ENCODE data around the gene CLIC4. TPM values are rescaled to one million over a fixed set of nuclear protein-coding genes. Genes with fewer than 3 reads are reported as not detected.

Gene CLIC4
- total RNA-seq, 1 donor from 2014 or later, result 325 TPM

DNA sequence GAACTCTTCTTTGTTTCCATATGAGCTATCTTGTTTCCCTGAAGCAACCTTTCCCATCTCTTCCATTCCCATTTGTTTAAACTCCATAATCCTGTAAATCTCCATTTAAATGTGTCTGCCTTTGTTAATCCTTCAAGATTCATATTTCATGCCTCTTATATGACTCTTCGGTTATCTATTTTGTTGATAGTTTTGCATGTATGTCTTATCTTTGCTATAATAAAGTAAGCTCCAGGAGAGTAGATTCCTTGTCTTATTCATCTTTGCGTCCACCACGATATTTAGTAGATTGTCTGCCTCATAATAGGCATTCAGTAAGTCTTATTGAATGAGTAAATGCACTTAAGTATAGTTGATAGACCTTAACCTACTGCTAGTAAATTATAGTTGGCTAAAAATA, 18.4 kb downstream of the CLIC4 start:
- Histone ChIP-seq H3K4me1 (peaks cover 90% of the 10 kb centered on the region), H3K9me3 (replicated peaks) (no peaks in the 10 kb centered on the region), H3K4me3 (no peak overlapping the region), H3K27me3 (ENCODE audit: low read depth) (no peaks in the 10 kb centered on the region), H3K27ac (replicated peaks) (peak overlapping the region; percentile 21), H3K36me3 (no peaks in the 10 kb centered on the region)
- intact Hi-C loops (cut with micrococcal nuclease), result no loop called here
- no peak for DNase-seq
- TF ChIP-seq, protein P1, sequence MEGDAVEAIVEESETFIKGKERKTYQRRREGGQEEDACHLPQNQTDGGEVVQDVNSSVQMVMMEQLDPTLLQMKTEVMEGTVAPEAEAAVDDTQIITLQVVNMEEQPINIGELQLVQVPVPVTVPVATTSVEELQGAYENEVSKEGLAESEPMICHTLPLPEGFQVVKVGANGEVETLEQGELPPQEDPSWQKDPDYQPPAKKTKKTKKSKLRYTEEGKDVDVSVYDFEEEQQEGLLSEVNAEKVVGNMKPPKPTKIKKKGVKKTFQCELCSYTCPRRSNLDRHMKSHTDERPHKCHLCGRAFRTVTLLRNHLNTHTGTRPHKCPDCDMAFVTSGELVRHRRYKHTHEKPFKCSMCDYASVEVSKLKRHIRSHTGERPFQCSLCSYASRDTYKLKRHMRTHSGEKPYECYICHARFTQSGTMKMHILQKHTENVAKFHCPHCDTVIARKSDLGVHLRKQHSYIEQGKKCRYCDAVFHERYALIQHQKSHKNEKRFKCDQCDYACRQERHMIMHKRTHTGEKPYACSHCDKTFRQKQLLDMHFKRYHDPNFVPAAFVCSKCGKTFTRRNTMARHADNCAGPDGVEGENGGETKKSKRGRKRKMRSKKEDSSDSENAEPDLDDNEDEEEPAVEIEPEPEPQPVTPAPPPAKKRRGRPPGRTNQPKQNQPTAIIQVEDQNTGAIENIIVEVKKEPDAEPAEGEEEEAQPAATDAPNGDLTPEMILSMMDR (IDR thresholded peaks at IDR 0.05; ENCODE audit: borderline replicate concordance), result no peak

DNA sequence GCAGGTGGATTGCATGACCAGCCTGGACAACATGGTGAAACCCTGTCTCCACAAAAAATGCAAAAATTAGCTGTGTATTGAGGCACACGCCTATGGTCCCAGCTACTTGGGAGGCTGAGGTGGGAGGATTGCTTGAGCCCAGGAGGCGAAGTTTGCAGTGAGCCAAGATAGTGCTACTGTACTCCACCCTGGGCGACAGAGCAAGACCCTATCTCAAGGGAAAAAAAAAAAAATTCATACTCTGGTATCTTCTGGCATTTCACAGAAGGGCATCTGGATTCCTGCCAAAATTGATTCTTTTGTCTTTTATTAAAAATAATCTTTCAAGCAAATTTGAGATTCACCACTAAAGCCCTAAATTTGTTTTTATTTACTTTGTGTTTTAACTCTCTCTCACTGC, 19.2 kb downstream of the CLIC4 start:
- H3K4me1 ChIP-seq, result peaks cover 90% of the 10 kb centered on the region
- H3K9me3 ChIP-seq (replicated peaks), result no peaks in the 10 kb centered on the region
- peak overlapping the region; percentile 64 for H3K27ac ChIP-seq (replicated peaks)
- H3K36me3 ChIP-seq, result no peaks in the 10 kb centered on the region
- no peak for DNase-seq
- intact Hi-C loops (cut with micrococcal nuclease), result no loop called here
- no peak overlapping the region for H3K4me3 ChIP-seq
- TF ChIP-seq, protein P1 (IDR thresholded peaks at IDR 0.05; ENCODE audit: borderline replicate concordance), result no peak
- H3K27me3 ChIP-seq (ENCODE audit: low read depth), result no peaks in the 10 kb centered on the region

DNA sequence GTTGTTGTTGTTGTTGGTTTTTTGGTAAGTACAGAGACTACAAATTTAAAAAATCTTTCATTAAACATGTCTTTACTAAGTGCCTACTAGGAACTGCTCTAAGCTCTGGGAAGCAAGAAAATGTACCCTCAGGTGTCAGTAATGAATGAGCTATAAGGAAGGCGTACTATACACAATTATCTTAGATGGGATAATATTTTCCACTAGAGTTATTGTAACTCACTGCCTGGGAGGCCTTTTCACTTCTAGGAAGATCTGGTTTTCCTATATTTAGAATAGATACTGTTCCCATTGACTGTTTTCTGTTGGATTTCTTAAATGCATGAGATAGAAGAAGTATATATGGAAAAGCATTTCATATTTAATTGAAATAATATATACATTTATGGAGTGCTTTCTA, 19.6 kb downstream of the CLIC4 start:
- Histone ChIP-seq H3K9me3 (replicated peaks) (no peaks in the 10 kb centered on the region), H3K4me3 (no peak overlapping the region), H3K27me3 (ENCODE audit: low read depth) (no peaks in the 10 kb centered on the region), H3K36me3 (no peaks in the 10 kb centered on the region), H3K4me1 (peaks cover 90% of the 10 kb centered on the region), H3K27ac (replicated peaks) (peak overlapping the region; percentile 64)
- intact Hi-C loops (cut with micrococcal nuclease), result no loop called here
- TF ChIP-seq, protein P1 (IDR thresholded peaks at IDR 0.05; ENCODE audit: borderline replicate concordance), result no peak
- DNase-seq, result no peak

DNA sequence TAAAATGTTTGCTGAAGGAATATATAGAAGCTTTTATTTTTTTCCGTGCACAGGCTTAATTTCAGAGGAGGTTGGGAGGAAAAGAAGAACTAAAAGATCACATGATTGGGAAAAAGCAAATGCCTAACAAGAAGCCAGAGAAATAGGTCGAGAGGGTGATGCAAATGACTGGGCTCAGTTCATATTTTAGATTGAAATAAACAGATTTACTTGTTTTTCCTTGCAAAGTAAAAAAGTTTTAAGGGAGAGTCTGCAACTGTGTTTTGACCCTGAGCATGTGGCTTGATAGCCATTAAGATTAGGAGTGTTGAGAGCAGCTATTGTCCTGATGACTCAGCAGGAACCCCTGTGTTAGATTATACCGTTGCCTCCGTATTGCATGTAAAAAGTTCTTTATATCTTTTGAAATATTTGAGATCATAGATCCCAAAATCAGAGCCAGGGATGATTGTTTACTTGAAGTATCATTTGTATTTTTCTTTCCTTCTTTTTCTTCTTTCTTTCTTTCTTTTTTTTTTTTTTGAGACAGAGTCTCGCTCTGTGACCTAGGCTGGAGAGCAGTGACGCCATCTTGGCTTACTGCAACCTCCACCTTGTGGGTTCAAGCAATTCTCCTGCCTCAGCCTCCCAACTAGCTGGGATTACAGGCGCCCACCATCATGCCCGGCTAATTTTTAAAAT, 20.2 kb downstream of the CLIC4 start:
- Histone ChIP-seq H3K4me3 (no peak overlapping the region), H3K27me3 (ENCODE audit: low read depth) (no peaks in the 10 kb centered on the region), H3K4me1 (peaks cover 90% of the 10 kb centered on the region), H3K36me3 (no peaks in the 10 kb centered on the region), H3K9me3 (replicated peaks) (no peaks in the 10 kb centered on the region), H3K27ac (replicated peaks) (peak overlapping the region; percentile 64)
- no peak for DNase-seq
- intact Hi-C loops (cut with micrococcal nuclease), result no loop called here
- TF ChIP-seq, protein P1 (IDR thresholded peaks at IDR 0.05; ENCODE audit: borderline replicate concordance), result no peak

DNA sequence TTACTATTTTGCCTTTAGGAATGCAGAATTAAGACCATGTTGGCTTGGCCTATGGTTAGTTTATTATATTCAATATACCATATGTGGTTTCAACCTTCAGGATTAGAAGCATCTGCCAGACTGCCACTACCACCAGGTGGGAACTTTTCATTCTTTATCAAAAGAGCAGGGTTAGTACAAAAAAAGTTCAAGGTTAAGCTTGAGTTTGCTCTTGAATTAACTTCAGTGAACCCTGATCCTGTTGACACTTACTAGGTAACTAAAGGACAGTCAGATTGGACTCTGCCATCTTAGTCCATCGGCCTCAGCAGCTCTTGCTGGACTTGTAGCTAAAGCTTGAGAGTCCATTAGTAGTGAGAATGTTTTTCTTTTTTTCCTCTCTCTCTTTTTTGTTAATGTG, 22.1 kb downstream of the CLIC4 start:
- DNase-seq, result no peak
- Histone ChIP-seq H3K4me3 (no peak overlapping the region), H3K9me3 (replicated peaks) (no peaks in the 10 kb centered on the region), H3K36me3 (no peaks in the 10 kb centered on the region), H3K27ac (replicated peaks) (peak overlapping the region; percentile 81), H3K27me3 (ENCODE audit: low read depth) (no peaks in the 10 kb centered on the region), H3K4me1 (peaks cover 90% of the 10 kb centered on the region)
- intact Hi-C loops (cut with micrococcal nuclease), result no loop called here
- TF ChIP-seq, protein P1 (IDR thresholded peaks at IDR 0.05; ENCODE audit: borderline replicate concordance), result no peak
